HL-60 (cell line): Measurements from ENCODE around the gene PCP2.

Experiments
- CTCF ChIP-seq: IDR thresholded peaks from one replicate; pipeline ENCODE4 v1.5.1; 2011; ENCODE audit warnings: low read length, control low read depth, inconsistent platforms; ENCODE audit not compliant: insufficient read depth
- GABPA ChIP-seq: IDR thresholded peaks from 2 replicates; pipeline ENCODE4 v1.6.1; 2012; ENCODE audit warnings: low read depth
- POLR2AphosphoS5 ChIP-seq: IDR thresholded peaks from 2 replicates; pipeline ENCODE4 v1.6.1; 2012; ENCODE audit warnings: low read depth
- REST ChIP-seq: IDR thresholded peaks from 2 replicates; pipeline ENCODE4 v1.6.1; 2012; ENCODE audit warnings: low read depth; ENCODE audit not compliant: insufficient replicate concordance

GRCh38 chr19:7636317-7636690 lies 2.8 kb upstream of the PCP2 start:
- TF ChIP-seq POLR2AphosphoS5 = no peak
- TF ChIP-seq CTCF = no peak
- TF ChIP-seq GABPA = no peak
- no peak for TF ChIP-seq REST
